GM18526 (cell line): ENCODE data around the gene WTAP.

Experiments used
- POLR2A ChIP-seq: IDR thresholded peaks from 3 replicates; pipeline ENCODE4 v1.6.1; 2011; ENCODE audit not compliant: insufficient read length; ENCODE audit errors: extremely low read depth

Gene WTAP

DNA sequence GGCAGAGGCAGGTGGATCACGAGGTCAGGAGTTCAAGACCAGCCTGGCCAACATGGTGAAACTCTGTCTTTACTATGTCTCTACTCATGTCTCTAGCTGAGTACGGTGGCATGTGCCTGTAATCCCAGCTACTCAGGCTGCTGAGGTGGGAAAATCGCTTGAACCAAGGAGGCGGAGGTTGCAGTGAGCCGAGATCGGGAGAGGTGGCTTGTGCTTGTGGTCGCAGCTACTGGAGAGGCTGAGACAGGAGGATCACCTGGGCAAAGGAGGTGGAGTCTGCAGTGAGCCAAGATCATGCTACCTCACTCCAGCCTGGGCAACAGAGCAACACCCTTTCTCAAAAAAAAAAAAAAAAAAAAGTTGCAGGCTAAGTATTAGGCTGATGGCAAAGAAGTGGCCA lies 8.0 kb upstream of the WTAP start:
- TF ChIP-seq POLR2A: no peak

DNA sequence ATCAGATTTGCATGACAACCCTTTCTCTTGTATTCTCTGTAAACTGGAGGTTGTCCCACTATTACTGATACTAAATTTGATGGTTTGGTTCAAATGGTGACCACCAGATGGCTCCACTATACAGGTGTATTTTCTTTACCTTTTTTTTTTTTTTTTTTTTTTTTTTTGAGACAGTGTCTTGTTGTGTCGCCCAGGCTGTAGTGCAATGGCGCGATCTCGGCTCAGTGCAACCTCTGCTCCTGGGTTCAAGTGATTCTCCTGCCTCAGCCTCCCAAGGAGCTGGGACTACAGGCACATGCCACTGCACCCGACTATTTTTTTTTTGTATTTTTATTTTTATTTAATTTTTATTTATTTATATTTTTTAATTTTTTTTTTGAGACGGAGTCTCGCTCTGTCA lies 6.6 kb upstream of the WTAP start:
- TF ChIP-seq POLR2A: no peak

DNA sequence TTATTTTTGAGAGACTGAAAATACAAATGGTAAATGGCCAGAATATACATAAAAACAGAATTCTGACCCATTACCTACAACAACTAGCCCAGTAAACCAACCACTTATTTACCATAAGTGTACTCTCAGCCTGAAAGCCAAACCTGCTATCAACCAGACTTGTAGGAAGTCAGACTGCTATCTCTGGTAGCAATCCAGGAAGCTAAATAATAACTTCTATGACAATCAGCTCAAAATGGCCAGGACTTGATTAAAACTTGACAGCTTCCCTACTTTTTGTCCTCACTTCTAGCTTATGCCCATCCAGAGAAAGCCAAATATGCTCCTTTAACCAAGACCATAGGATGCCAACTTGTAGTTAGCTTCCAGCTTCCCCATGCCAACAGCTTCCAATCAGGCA lies 4.7 kb upstream of the WTAP start:
- TF ChIP-seq POLR2A: no peak

DNA sequence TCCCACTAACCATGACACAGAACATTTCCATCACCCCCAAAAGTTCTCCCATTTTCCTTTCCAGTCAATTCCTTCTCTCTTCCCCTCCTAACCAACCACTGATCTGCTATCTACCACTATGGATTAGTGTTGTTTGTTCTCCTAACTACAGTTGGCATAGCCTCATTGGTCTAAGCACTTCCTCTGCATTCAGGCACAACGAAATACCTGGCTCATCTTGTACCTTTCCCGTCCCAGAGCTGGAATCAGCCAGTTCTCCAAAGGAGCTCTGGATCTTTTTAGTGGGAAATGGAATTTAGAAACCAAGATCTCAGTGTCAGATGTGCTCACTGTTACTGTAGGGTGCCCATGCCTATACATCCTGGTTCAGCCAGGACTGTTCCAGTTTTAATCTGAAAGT lies 4.0 kb upstream of the WTAP start:
- TF ChIP-seq POLR2A: no peak

DNA sequence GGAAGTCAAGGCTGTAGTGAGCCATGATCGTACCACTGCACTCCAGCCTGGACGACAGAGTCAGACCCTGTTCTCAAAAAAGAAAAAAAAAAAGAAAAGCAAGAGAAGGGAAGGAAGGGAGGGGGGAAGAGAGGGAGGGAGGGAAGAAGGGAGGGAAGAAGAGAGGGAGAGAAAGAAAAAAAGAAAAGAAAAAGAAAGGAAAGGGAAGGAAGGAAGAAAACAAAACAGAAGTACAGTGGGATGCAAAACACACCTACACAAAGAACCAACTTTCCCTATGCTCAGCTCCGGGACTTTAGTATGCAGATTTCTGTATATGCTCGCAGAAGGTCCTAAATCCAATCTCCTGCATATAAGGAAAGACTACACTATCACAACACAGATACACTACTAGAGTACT lies 2.5 kb upstream of the WTAP start:
- no peak for TF ChIP-seq POLR2A

DNA sequence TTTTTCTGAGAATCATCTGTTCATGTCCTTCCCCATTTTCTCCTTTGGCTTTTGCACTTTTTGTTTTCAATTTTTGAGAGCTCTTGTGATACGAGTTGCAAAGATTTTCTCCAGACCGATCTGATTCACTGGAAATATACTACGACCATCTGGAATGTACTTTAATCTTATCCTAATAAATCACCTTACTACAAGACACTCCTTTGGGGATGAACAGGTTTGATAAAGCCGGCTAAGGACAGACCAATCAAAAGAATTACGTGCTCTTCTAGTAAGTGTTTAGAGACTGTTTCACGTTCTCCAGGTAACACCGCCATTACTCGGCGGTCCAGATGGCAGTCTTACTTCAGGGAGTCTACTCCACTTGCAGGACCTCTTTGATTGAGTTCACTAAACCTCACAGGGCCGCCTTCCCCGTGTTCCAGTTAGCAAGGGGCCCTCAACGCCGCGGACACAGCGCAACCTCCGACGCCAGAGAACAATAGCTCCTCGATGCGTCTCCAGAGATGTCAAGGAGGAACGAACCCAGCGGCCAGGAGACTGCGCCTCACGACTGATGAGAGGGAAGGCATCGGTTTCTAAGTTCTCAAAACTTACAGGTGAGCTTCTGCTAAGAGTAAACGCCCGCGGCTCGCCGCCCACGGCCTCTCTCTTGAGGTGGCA lies 920 bp upstream of the WTAP start:
- TF ChIP-seq POLR2A: no peak

DNA sequence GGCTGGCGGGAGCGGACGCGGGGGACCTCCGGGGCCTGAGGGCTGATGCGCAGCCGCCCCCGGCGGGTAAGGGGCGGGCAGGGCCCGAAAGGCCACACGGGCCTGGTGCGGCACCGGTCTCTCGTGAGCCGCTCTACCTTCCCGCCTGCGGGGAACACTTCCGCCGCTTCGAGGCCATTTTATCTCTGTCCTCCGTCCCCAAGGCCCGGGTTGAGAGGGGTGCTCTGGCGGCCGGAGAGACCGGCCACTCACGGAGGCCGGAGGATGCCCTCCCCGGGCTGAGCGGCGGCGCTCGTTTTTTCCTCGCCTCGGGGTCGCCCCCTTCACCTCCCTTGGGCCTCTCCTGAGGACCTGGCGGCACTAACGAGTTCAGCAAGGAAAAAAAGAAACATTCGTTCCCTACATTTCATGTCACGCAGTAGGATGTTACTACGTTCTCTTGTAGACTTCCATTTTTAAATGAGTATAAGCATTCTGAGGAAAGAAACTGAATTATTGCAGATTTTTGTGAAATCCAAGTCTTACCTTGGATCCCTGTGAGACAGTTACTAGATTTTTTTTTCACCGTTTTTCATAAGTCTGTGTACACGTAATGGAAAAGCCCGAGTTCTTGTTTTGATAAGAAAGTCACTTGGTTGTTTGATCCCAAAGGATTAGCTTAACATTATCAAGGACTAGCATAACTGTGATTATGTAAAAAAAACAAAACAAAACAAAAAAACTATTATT lies 575 bp downstream of the WTAP start:
- TF ChIP-seq POLR2A: no peak

DNA sequence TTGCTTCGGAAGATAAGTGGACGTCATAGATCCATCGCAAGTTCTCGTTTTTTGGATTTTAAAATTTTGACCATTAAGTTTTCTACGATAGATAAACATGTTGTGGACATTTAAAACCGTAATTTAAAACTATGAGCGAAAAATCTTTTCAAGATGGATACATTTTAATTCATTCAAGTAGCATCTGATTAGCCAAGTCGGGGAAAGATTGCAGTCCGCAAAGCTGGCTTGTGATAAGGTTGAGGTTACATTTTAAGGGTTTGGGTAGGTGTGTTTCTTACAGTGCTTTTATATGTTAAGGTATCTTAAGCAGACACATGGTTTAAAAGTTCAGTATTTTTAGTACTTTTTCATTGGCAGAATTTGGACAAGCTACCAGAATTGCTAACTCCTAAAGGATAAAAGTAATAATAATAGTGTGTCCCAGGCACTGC lies 1.2 kb downstream of the WTAP start:
- TF ChIP-seq POLR2A: no peak

DNA sequence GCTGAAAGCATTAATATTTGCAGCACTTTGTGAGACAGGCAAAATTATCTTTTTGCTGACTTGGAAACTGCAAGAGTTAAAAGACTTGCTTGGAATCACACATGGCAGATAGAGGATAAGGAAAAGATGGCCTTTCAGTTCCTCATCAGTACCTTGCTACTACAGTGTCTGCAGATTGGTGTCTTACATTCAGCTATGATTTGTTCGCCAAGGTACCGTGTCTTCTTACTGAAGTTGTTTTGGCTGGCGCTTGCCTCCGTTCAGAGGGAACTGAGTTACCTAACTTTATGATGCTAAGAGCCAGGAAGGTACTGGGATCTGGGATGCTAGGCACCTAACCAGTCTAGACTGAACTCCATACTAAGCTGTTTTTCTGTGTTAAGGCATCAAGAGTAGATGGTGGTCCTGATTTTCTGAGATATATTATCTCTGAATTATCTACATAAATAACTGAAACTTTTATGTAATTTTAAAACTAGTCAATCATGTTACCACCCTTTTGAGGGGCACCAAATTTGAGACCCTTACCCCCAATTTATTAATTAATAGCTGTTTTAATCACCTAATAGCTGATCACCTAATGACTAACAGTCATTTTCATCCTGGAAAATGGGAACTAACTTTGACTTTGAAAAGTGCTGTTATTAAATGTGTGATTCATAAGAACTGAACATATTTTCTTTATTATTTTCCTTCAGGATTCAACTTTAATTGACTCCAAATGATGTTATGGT lies 2.5 kb downstream of the WTAP start:
- TF ChIP-seq POLR2A: no peak

DNA sequence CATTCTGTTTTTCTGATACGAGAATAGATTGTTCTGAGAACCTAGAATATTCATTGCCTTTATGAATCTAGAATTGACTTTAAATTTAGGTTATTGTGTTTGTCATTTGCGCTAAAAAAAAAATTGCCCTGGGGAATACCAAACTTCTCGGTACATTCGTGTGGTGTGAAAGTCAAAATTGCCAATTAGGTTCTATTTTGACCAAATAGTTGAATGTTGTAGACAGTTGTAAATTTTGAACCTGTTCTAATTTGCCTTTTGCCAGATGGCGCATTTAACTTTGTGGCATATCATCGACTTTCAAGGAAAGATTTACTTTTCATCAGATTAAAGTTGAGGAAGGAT lies 3.0 kb downstream of the WTAP start:
- no peak for TF ChIP-seq POLR2A

DNA sequence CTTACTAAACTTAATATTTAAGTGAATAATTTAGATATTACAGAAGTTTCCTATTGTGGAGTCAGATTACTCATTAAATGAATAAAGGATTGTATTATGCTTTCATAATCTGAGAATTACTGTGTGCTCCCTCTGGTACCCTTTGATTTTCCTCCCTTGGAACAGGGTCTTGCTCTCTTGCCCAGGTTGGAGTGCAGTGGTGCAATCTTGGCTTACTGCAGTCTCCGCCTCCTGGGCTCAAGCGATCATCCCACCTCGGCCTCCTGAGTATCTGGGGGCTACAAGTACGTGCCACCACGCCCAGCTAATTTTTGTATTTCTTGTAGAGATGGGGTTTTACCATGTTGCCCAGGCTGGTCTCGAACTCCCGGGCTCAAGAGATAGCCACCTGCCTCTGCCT lies 9.6 kb downstream of the WTAP start:
- no peak for TF ChIP-seq POLR2A

DNA sequence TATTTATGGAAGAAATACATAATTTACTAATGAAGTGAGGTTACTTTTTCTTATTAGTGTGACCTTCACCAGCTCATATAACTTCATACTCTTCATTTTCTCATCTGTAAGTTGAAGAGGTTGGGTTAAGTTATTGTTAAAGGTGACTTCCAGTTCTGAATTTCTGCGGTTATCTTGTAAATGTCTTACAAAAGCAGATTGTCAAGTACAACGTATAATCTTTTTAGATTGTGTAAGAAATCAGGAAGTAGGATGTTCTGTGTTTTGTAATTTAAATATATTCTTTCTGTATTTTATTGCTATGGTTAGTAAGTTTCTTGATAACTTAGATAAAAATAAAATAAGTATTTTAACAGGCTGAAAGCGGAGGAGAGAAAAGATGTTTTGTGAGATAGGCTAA lies 12.0 kb downstream of the WTAP start:
- TF ChIP-seq POLR2A: no peak

DNA sequence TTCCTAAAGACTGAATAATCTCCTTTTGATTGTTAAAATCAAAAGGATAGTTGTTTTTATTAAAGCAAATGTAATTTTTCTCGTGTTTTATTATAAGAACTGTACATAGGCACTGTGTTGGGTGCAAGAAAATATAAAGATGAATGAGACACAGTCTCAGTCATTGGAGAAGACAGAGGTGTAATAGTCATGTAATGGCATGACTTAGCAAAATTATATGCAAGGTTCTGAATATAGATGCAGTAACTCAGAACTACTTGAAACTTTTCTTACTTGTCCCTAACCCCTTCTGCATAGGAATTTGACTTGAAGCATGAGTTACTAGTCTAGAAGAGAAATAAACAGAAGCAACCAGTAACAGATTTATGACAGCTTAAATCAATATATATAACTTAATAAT lies 14.9 kb downstream of the WTAP start:
- TF ChIP-seq POLR2A: no peak

DNA sequence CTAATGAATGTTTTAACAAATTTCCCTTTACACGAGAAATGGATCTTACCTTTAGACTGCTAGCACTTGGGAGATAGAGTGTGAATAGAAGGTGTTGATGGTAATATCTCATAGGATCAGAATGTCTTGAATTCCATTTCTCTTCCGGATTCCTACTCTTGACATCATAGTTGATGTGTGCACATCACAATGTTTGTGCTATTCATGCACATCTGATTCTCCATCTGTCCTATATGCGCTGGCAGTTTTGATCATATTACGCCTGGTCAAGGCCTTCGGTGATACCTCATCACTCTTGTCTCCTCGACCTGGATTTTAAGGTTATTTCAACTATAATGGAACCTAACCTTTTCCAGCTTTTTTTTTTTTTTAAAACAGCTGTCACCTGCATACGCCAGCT lies 17.8 kb downstream of the WTAP start:
- no peak for TF ChIP-seq POLR2A

DNA sequence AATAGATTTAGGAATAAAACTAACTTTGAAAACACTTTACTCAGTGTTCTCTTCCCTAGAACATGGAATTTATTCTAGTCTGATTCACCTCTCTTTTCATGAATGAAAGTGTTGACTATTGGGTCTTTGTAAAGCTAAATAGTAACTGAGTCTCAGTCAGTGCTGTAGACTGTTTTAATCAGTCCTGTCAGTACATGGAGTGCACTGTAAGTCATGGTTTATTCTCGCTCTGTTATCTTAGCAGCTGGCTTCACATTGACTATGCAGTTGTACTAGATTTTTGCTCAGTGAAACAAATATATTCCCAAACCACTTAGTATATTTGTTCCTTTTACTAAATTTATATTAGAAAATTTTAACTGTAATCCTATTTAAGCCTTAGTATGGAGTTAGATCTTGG lies 19.5 kb downstream of the WTAP start:
- no peak for TF ChIP-seq POLR2A

DNA sequence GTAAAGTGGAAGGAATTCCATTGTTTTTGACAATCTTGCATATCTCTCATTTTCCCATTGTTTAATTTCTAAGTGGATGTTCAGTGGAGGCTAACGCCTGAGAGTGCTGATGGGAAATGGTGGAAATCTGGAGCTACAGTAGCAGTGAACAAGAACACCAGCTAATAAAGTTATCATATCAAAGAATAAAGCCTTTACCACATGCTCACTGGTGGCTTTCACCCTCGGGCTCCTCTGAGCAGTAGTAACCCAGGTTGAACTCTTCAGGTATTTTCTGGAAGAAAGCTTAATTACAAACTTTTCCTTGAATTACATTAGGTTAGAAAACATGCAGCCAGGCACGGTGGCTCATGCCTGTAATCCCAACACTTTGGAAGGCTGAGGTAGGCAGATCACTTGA lies 24.1 kb downstream of the WTAP start:
- no peak for TF ChIP-seq POLR2A
